SK-N-SH treated with all-trans-retinoic acid at 6 μM for 48 hours (cell line): ENCODE measurements around the gene DHX8.

ENCODE experiments used
- ARNTL ChIP-seq: fragments of 450-650 bp; formaldehyde crosslinking; IDR thresholded peaks from 2 replicates; pipeline ENCODE4 v1.5.0; 2020; ENCODE audit warnings: low read depth, mild to moderate bottlenecking, moderate library complexity, borderline replicate concordance
- BACH2 ChIP-seq: fragments of 250-450 bp; sonication (Bioruptor Pico); IDR thresholded peaks from 2 replicates; pipeline ENCODE4 v1.9.0; 2021; ENCODE audit warnings: mild to moderate bottlenecking, borderline replicate concordance
- CSDC2 ChIP-seq: fragments of 250-450 bp; sonication (Bioruptor Pico); IDR thresholded peaks from 2 replicates; pipeline ENCODE4 v1.5.0; 2020; ENCODE audit warnings: mild to moderate bottlenecking, moderate library complexity
- ESRRG ChIP-seq: fragments of 250-450 bp; sonication (Bioruptor Pico); IDR thresholded peaks from 2 replicates; pipeline ENCODE4 v1.6.1; 2021; ENCODE audit warnings: mild to moderate bottlenecking
- ISL1 ChIP-seq: fragments of 250-450 bp; sonication (Bioruptor Pico); IDR thresholded peaks from 2 replicates; pipeline ENCODE4 v2.1.2; 2022; ENCODE audit warnings: mild to moderate bottlenecking, moderate library complexity
- PPARA ChIP-seq: fragments of 250-450 bp; sonication (Bioruptor Pico); IDR thresholded peaks from 2 replicates; pipeline ENCODE4 v1.5.0; 2020; ENCODE audit warnings: mild to moderate bottlenecking, borderline replicate concordance
- SNAI2 ChIP-seq: fragments of 250-450 bp; sonication (Bioruptor Pico); IDR thresholded peaks from 2 replicates; pipeline ENCODE4 v1.5.0; 2020; ENCODE audit warnings: mild to moderate bottlenecking, moderate library complexity
- TCF4 ChIP-seq: fragments of 250-450 bp; sonication (Bioruptor Pico); IDR thresholded peaks from 2 replicates; pipeline ENCODE4 v1.8.0; 2021; ENCODE audit warnings: mild to moderate bottlenecking, moderate library complexity, borderline replicate concordance
- ZC3H10 ChIP-seq: fragments of 250-450 bp; sonication (Bioruptor Pico); IDR thresholded peaks from 2 replicates; pipeline ENCODE4 v1.5.1; 2021; ENCODE audit warnings: mild to moderate bottlenecking, moderate library complexity
- ZFP3 ChIP-seq: fragments of 250-450 bp; sonication (Bioruptor Pico); IDR thresholded peaks from 2 replicates; pipeline ENCODE4 v1.5.0; 2020; ENCODE audit warnings: mild to moderate bottlenecking, moderate library complexity
- ZFP30 ChIP-seq: fragments of 450-650 bp; formaldehyde crosslinking; IDR thresholded peaks from 2 replicates; pipeline ENCODE4 v1.5.0; 2022; ENCODE audit warnings: mild to moderate bottlenecking, moderate library complexity
- TF ChIP-seq, protein P1 (sequence below): fragments of 250-450 bp; sonication (Bioruptor Pico); IDR thresholded peaks from 2 replicates; pipeline ENCODE4 v1.8.0; 2020; ENCODE audit warnings: mild to moderate bottlenecking, moderate library complexity, borderline replicate concordance

- no peak for TF ChIP-seq BACH2 (CRISPR knock-in tag)
- TF ChIP-seq, protein P1, sequence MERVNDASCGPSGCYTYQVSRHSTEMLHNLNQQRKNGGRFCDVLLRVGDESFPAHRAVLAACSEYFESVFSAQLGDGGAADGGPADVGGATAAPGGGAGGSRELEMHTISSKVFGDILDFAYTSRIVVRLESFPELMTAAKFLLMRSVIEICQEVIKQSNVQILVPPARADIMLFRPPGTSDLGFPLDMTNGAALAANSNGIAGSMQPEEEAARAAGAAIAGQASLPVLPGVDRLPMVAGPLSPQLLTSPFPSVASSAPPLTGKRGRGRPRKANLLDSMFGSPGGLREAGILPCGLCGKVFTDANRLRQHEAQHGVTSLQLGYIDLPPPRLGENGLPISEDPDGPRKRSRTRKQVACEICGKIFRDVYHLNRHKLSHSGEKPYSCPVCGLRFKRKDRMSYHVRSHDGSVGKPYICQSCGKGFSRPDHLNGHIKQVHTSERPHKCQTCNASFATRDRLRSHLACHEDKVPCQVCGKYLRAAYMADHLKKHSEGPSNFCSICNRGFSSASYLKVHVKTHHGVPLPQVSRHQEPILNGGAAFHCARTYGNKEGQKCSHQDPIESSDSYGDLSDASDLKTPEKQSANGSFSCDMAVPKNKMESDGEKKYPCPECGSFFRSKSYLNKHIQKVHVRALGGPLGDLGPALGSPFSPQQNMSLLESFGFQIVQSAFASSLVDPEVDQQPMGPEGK, result no peak
- TF ChIP-seq ZFP30 (CRISPR knock-in tag), result no peak
- TF ChIP-seq ISL1 (CRISPR knock-in tag), result no peak
- no peak for TF ChIP-seq ARNTL (CRISPR knock-in tag)
- no peak for TF ChIP-seq SNAI2 (CRISPR knock-in tag)
- no peak for TF ChIP-seq ESRRG (CRISPR knock-in tag)
- no peak for TF ChIP-seq ZFP3 (CRISPR knock-in tag)
- TF ChIP-seq ZC3H10 (CRISPR knock-in tag), result no peak
- no peak for TF ChIP-seq TCF4 (CRISPR knock-in tag)
- TF ChIP-seq PPARA (CRISPR knock-in tag), result no peak
- TF ChIP-seq CSDC2 (CRISPR knock-in tag), result no peak
These were observed 37.0 kb upstream of the DHX8 start for GRCh38 chr17:43446773-43447172.
